Thymus (tissue), 11 donors: ENCODE results near the gene COQ7. TPM values are rescaled to one million over a fixed set of nuclear protein-coding genes. Genes with fewer than 3 reads are reported as not detected.

Source experiments
- DNase-seq, 9 donors: peaks; one replicate each; pipeline ENCODE4 v3.0.0-alpha.2; 2013; ENCODE audit warnings: low spot score in 9 of 9, low read depth in 6 of 9, missing footprints in 1 of 9
- H3K27ac ChIP-seq, 2 donors: one replicate each; pipeline ENCODE4 v1.5.1; 2013; ENCODE audit warnings: control low read depth in 1 of 2, low read depth in 1 of 2, low read length in 1 of 2, mild to moderate bottlenecking in 1 of 2, moderate library complexity in 1 of 2
- H3K27me3 ChIP-seq, 2 donors: one replicate each; pipeline ENCODE4 v1.5.1; 2013; ENCODE audit warnings: low read length in 1 of 2; ENCODE audit not compliant: control insufficient read depth in 2 of 2, insufficient read depth in 1 of 2
- H3K36me3 ChIP-seq, 2 donors: one replicate each; pipeline ENCODE4 v1.5.1; 2013; ENCODE audit warnings: low read length in 1 of 2, mild to moderate bottlenecking in 1 of 2, moderate library complexity in 1 of 2; ENCODE audit not compliant: control insufficient read depth in 2 of 2, insufficient read depth in 2 of 2
- H3K4me1 ChIP-seq, 2 donors: one replicate each; pipeline ENCODE4 v1.5.1; 2013; ENCODE audit warnings: low read length in 2 of 2; ENCODE audit not compliant: control insufficient read depth in 2 of 2, insufficient read depth in 2 of 2
- H3K4me3 ChIP-seq, 2 donors: one replicate each; pipeline ENCODE4 v1.5.1; 2013; ENCODE audit warnings: low read length in 2 of 2, control low read depth in 1 of 2, mild to moderate bottlenecking in 1 of 2
- H3K9me3 ChIP-seq, 2 donors: one replicate each; pipeline ENCODE4 v1.5.1; 2013; ENCODE audit warnings: low read length in 1 of 2, mild to moderate bottlenecking in 1 of 2; ENCODE audit not compliant: control insufficient read depth in 2 of 2, insufficient read depth in 1 of 2
- WGBS: extraction: QIAGEN DNeasy Blood & Tissue Kit; methylation state at CpG from one replicate; pipeline ENCODE4 v1.1.7; 2013; 5-methylcytosine and 5-hydroxymethylcytosine counted together
- polyA plus RNA-seq: library from polyadenylated mRNA; stranded (reverse); fragments of 200-250 nt; gene quantifications from one replicate; pipeline ENCODE4 v1.2.3, GENCODE V29; 2013
- total RNA-seq: library from RNA; stranded (reverse); fragments of 120-200 nt; gene quantifications from one replicate; pipeline ENCODE4 v1.2.4, GENCODE V29; 2013
- donor health status: healthy.

Gene COQ7
- total and polyA plus RNA-seq, 2 donors: 14.3 to 15.4 TPM

DNA sequence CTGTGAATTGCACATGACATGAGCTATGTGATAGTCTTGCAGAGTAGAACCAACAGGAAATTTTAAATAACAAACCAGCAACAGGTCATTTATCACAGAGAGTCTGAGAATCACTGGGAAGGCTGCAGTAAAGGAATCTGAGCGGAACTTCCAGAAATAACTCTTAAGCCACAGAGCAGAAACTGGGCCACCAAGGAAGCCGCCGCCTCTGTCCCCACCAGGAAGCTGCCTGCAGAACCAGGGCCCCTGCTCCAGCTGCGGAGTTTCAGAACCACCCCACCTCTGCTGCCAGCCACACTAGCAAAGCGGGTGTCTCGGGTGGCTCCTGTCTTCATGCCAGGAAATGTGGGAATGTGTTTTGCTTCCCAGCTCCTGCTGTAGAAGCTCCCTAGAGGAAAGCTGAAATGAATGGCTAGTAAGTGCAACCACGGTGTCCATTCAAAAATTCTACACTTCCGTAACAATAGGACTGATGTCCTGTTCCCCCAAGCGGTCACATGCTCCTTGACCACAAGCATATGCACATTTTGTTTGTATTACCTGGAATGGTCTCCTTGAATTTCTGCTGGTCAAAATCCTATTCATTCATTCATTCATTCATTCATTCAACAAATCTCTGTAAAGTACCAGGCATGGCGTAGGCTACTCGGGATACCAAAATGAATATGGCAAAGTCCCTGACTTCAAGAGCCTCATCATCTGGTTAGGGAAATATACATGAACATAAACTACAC lies 38.6 kb downstream of the COQ7 start:
- Histone ChIP-seq H3K9me3 (no peaks in the 10 kb centered on the region), H3K4me3 (no peak overlapping the region), H3K36me3 (no peaks in the 10 kb centered on the region), H3K27ac (no peak overlapping the region), H3K4me1 (no peaks in the 10 kb centered on the region), H3K27me3 (no peaks in the 10 kb centered on the region)
- DNase-seq: no peak
- WGBS: 76% methylated on average over 11 of the region's 11 CpGs

DNA sequence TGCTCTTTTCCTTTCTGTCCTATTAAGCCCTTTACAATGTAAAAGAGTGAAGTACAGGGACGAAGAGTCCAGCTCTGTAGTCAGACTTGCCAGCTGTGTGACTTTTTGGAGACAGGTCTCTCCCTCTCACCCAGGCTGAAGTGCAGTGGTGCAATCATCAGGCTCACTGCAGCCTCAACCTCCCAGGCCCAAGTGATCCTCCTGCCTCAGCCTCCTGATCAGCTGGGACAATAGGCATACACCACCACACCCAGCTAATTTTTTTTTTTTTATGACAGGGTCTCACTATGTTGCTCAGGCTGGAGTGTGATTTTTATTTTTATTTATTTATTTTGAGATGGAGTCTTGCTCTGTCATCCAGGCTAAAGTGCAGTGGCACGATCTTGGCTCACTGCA lies 39.2 kb downstream of the COQ7 start:
- no peak for DNase-seq
- no peaks in the 10 kb centered on the region for H3K9me3 ChIP-seq
- no peak overlapping the region for H3K4me3 ChIP-seq
- 97% methylated on average over 2 of the region's 2 CpGs for WGBS
- H3K36me3 ChIP-seq: no peaks in the 10 kb centered on the region
- no peak overlapping the region for H3K27ac ChIP-seq
- H3K4me1 ChIP-seq: no peaks in the 10 kb centered on the region
- H3K27me3 ChIP-seq: no peaks in the 10 kb centered on the region

DNA sequence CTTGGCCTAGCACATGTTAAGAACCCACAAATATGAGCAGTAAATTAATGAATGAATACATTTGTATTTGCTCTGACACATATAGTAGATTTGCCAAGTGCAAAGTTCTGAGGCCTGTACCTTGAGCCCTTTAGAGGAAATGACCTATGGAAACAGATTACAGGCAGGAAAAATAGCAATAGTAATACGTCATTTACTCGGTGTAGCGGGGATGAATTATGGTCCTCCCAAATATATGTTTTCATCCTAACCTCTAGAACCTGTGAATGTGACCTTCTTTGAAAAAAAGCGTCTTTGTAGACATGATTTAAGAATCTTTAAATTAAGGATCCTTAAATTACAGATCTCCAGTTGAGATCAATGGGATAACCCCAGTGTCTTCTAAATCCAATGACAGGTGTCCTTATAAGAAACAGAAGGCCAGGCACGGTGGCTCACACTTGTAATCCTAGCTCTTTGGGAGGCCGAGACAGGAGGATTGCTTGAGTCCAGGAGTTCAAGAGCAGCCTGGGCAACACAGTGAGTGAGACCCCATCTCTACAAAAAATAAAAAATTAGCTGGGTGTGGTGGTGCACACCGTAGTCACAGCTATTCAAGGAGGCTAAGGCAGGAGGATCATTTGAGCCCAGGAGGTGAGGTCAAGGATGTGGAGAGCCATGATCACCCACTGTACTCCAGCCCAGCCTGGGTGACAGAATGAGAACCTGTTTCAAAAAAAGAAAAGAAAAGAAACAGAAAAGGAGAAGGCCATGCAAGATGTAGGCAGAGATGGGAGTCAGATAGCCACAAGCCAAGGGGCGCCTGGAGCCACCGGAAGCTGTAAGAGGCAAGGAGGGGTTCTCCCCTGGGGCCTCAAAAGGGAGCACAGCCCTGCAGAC lies 41.2 kb downstream of the COQ7 start:
- Histone ChIP-seq H3K27me3 (peaks cover 7 to 16% of the 10 kb centered on the region in 2 donors), H3K27ac (no peak overlapping the region), H3K4me1 (no peaks in the 10 kb centered on the region), H3K9me3 (no peaks in the 10 kb centered on the region), H3K4me3 (no peak overlapping the region), H3K36me3 (no peaks in the 10 kb centered on the region)
- no peak for DNase-seq
- WGBS: 86% methylated on average over 9 of the region's 9 CpGs

DNA sequence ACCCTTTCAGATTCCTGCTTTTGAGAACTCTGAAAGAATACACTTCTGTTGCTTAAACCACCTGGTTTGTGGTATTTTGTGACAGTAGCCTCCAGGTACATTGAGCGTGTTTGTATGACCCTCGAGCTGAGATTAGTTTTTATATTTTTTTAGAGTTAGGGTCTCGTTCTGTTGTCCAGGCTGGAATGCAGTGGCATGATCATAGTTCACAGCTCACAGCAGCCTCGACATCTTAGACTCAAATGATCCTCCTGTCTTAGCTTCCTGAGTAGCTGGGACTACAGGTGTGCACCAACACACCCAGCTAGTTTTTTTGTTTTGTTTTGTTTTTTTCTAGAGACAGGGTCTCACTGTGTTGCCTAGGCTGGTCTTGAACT lies 41.9 kb downstream of the COQ7 start:
- peaks cover 13 to 21% of the 10 kb centered on the region in 2 donors for H3K27me3 ChIP-seq
- H3K36me3 ChIP-seq: no peaks in the 10 kb centered on the region
- H3K9me3 ChIP-seq: no peaks in the 10 kb centered on the region
- 80% methylated on average over 4 of the region's 4 CpGs for WGBS
- H3K4me1 ChIP-seq: no peaks in the 10 kb centered on the region
- no peak for DNase-seq
- no peak overlapping the region for H3K27ac ChIP-seq
- no peak overlapping the region for H3K4me3 ChIP-seq

DNA sequence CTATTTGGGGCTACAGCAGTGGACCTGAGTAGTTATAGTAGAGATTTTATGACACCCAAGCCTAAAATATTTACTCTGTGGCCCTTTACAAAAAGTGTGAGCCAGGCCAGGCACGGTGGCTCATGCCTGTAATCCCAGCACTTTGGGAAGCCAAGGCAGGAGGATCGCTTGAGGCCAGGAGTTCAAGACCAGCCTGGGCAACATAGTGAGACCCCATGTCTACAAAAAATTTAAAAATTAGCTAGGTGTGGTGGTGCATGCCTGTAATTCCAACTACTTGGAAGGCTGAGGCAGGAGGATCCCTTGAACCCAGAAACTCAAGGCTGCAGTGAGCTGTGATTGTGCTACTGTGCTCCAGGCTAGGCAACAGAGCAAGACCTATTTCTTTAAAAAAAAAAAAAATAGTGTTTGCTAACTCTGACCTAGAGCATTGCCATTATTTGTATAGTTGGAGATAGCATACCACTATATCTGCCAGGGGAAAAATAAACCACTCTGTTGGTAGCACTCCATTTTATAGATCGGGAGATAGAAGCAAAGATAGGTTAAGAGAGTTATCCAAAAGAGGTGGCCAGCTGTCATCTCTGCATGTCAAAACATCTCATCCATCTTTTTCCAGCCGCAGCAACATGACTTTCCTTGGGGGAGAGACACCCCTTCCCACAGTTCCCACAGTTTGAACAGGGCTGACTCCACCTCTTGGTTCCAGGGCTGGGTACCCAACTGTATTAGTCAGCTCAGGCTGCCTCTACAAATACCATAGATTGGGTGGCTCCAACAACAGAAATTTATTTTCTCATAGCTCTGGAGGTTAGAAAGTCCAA lies 43.3 kb downstream of the COQ7 start:
- Histone ChIP-seq H3K4me1 (no peaks in the 10 kb centered on the region), H3K4me3 (no peak overlapping the region), H3K9me3 (no peaks in the 10 kb centered on the region), H3K36me3 (no peaks in the 10 kb centered on the region), H3K27me3 (peaks cover 24 to 36% of the 10 kb centered on the region in 2 donors), H3K27ac (no peak overlapping the region)
- 93% methylated on average over 4 of the region's 4 CpGs for WGBS
- DNase-seq: no peak

DNA sequence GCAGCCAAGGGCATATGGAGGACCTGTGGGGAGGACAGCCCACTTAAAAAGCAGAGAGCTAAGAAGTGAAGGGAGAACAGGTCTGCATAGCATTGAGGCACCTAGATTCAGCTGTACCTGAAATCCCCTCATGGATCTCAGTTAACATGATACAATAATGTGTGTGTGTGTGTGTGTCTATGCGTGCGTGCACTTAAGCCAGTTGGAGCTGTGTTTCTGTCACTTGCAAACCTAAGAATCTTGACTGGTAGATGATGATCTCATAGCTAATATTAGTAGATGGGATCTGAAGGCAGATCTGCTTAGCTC lies 44.6 kb downstream of the COQ7 start:
- Histone ChIP-seq H3K36me3 (no peaks in the 10 kb centered on the region), H3K27ac (no peak overlapping the region), H3K4me1 (no peaks in the 10 kb centered on the region), H3K9me3 (no peaks in the 10 kb centered on the region), H3K27me3 (peaks cover 24 to 39% of the 10 kb centered on the region in 2 donors), H3K4me3 (no peak overlapping the region)
- DNase-seq: no peak
- WGBS: over 99% methylated on average over 2 of the region's 2 CpGs

DNA sequence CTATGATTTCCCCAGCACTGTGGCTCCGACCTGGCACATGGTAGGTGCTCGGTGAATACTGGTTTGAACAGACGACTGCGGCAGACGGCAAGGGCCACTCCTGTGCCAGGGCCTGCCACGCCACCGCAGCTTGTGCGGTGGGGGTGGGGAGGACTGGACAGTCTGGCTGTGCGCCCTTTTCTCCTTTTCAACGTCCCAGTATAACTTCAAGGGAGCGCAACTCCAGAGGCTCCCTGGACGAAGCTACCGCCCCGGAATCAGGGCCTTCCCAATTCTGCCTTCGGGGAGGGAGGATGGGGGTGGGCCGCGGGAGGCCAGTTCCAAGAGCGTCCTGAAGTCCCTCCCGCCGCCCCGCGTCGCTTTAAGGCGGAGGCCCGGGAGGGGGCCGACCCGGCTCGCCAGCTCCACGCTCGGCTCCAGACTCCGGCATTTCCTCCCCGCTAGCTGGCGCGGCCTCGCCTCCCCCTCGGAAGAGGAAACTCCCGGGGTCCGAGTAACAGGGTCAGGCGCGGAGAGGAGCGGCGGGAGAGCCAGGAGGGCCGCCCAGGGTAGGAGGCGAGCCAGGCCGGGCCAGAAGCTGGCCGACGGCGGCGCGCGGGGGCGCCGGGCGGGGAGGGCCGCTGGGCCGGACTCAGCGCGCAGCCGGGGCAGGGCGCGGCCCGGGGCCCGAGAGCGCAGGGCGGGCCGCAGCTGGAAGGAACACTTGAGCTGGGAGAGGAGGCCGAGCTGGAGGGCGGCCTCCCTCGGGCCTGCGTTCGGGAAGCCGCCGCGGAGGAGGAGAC lies 46.4 kb downstream of the COQ7 start, which contains the start of gene ITPRIPL2:
Gene ITPRIPL2 (plus strand): TSS at position 388 of the 782 bp plus-strand sequence. CDS start 498 bp downstream, outside the sequence.
- H3K4me3 ChIP-seq: peak within 1 kb of the TSS; percentile 13 to 33
- WGBS: 7% methylated on average over 74 of the region's 74 CpGs
- H3K9me3 ChIP-seq: no peaks in the 10 kb centered on the region
- H3K36me3 ChIP-seq: no peaks in the 10 kb centered on the region
- peaks cover 24 to 41% of the 10 kb centered on the region in 2 donors for H3K27me3 ChIP-seq
- no peak for DNase-seq
- peak within 1 kb of the TSS; percentile 26 to 61 for H3K27ac ChIP-seq
- H3K4me1 ChIP-seq: no peaks in the 10 kb centered on the region

DNA sequence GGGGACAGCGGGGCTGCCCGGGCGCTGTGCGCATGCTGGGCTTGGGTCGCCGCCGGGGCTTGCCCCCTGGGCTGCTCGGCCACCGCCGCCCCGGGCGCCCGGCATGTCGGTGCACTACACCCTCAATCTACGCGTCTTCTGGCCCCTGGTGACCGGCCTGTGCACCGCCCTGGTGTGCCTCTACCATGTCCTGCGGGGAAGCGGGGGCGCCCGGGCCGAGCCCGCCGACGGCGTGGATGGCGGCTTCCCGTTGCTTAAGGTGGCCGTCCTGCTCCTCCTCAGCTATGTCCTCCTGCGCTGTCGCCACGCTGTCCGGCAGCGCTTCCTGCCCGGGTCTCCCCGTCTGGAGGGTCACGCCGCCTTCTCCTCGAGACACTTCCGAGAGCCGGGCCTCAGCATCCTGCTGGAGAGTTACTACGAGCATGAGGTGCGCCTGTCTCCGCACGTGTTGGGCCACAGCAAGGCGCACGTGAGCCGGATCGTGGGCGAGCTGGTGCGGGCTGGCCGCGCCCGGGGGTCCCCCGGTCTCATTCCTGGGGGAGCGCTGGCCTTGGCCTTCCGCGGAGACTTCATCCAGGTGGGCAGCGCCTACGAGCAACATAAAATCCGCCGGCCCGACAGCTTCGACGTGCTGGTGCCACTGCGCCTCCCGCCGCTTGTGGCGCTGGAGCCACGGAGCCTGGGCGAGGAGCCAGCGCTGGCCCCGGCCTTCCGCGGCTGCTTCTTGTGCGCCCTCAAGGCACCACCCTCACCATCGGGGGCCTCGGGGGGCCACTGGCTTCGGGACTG lies 47.1 kb downstream of the COQ7 start:
- Histone ChIP-seq H3K9me3 (no peaks in the 10 kb centered on the region), H3K27me3 (peaks cover 24 to 41% of the 10 kb centered on the region in 2 donors), H3K27ac (peak overlapping the region in 1 of 2 donors; percentile 61), H3K4me1 (no peaks in the 10 kb centered on the region), H3K36me3 (no peaks in the 10 kb centered on the region), H3K4me3 (peak overlapping the region; percentile 10 to 33)
- DNase-seq: no peak
- 40% methylated on average over 80 of the region's 80 CpGs for WGBS
